ENCODE results near the gene TM4SF18.
"Not testable (repeated sequence)": the region's sequence is repeated elsewhere in the genome, so short reads cannot be mapped to it uniquely, and the experiment has no call there.

The TM4SF18 gene

DNA sequence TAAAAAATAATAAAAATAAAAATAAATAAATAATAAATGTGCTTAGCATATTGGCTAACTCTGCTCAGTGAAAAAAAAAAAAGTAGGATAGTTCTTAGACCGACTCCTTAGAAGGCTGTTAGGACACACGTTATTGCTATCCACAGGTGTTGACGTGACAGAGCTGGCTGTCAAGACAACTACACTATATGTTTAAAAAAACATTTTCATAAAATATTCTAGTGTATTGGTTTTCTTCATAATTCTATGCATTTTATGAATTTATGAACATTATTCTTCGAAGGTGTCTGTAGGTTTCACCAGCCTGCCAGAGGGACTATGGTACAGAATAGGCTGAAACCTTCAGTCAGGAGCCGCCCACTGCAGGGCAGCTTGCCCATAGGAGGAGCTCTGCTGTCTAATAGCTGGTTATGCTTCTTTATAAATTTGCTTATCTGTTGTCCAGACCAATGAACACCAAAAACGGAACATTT, 34.8 kb upstream of the TM4SF18 start:
- no peak for DNase-seq

- DNase-seq, result no peak
These were observed 33.8 kb upstream of the TM4SF18 start for GRCh38 chr3:149366941-149367840.

GRCh38 chr3:149366031-149366430, 32.6 kb upstream of the TM4SF18 start:
- no peak for DNase-seq

DNA sequence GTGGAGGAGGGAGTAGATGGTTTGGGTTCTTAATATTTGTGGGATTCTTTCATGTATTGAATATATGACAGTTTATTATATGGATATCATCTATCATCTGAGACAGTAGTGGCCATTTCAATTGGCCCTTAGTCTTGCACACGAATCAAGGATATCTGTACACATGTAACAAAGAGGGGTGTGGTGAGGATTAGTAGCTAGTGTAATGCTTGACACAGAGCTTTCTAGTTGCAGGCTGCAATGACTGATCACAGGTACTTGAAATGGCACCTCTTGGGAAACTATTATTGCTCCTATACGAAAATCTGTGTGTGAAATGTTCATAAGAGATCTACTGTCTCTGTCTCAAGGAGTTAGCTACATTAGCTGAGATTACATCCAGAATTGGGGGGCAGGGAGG, 31.2 kb upstream of the TM4SF18 start:
- no peak for DNase-seq

DNA sequence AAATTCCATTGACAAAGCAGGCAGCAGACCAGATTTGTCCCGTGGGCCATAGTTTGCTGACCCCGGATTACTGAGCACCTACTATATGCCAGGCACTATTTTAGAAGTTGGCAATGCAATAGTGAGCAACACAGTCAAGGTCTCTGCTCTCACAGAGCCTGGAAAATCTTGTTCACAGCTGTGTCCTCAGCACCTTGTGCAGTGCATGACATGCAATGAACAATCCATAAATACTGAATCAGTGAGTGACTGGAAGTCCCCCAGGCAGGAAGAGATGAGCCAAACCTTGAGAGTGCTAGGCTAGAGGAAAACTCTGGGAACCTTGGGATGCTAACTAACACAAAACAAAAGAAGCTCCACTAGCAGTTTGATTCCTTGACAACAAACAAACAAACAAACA, 29.6 kb upstream of the TM4SF18 start:
- no peak for DNase-seq

GRCh38 chr3:149362366-149362765, 28.9 kb upstream of the TM4SF18 start:
- no peak for DNase-seq

GRCh38 chr3:149356630-149357029, 23.2 kb upstream of the TM4SF18 start:
- DNase-seq, result no peak

- DNase-seq, result no peak
These were observed 22.7 kb upstream of the TM4SF18 start for GRCh38 chr3:149356044-149356592.

DNA sequence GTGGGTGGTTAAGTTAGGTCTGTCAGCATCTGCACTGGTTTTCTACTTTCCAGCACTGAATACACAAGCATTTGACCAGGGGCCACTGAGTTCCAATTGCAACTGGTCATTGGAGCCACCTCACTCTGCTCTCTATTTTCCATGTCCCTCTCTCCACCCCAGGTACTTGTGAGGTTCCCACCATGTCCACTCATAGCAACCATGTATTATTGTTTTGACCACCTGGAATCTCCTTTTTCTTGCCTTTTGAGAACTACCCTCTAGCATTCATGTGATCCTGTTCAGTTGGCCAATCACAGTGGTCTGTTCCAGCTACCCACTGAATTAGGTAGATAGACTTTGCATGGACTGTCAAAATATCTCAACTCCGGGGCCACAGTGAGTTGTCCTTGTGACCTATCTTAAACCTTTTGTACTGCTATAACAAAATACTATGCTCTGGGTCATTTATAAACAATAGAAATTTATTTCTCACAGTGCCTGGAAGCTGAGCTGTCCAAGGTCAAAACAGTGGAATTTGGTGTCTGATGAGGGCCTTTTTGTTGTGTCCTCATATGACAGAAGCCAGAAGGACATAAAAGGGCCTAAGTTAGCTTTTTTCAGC, 20.2 kb upstream of the TM4SF18 start:
- DNase-seq, result no peak

GRCh38 chr3:149352556-149352955, 19.1 kb upstream of the TM4SF18 start:
- peak; percentile 54 for DNase-seq

DNA sequence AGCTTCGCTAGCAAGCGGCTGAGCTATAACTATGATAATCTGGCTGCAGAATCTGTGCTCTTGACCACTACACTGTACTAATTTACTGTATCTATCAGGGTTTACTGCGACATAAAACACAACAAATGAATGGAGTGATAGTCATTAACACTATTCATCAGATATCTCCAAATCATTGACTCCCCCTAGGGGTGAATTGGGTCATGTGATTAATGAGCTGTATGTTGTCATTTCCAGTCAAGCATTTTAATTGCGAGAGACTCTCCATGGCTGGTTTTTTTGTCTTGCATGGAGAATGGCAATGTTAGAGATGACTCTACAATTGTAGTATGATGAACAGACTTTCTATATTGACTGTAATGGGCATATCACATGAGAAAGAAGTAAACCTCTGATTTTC, 10.5 kb upstream of the TM4SF18 start:
- no peak for DNase-seq

DNA sequence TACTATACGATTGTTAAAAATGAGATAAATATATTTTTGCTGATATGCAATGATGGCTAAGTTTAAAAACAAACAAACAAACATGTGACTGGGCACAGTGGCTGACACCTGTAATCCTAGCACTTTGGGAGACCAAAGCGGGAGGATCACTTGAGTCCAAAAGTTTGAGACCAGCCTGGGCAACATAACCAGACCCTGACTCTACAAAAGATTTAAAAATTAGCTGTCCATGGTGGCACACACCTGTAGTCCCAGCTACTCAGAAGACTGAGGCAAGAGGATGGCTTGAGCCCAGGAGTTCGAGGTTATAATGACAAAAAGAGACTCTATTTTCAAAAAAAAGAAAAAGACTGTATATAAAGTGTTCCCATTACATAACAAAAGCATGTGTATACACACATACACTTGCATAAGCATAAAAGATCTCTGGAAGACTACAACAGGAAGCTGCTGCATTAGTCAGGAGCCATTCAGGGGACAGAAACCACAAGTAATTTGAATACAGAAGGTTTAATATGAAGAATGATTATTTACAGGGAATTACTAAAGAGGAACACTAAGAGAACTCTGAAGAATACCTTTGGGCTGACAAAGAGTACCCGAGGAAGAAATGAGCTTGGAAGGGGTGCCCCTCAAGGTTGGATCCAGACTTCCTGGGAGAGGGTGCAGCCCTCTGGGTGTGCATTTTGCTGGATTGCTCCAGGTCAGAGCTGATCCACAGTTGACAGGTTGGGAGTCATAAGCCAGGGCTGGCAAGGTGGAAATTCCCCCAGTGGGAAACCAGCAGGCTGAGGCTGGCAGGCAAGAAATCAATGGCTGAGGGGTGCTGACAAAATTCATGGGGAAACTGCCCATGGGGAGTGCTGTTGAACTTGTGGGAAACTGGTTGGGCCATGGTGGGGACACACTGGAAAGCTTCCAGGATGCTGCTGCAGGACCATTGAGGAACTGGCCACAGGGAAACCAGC, 9.3 kb upstream of the TM4SF18 start:
- no peak for DNase-seq

GRCh38 chr3:149340310-149340933, 7.0 kb upstream of the TM4SF18 start:
- no peak for DNase-seq

GRCh38 chr3:149339931-149340309, 6.5 kb upstream of the TM4SF18 start:
- DNase-seq, result no peak

DNA sequence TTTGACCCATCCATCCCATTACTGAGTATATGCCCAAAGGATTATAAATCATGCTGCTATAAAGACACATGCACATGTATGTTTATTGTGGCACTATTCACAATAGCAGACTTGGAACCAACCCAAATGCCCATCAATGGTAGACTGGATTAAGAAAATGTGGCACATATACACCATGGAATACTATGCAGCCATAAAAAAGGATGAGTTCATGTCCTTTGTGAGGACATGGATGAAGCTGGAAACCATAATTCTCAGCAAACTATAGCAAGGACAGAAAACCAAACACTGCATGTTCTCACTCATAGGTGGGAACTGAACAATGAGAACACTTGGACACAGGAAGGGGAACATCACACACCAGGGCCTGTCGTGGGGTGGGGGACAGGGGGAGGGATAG, 4.0 kb upstream of the TM4SF18 start:
- not testable (repeated sequence) for DNase-seq

DNA sequence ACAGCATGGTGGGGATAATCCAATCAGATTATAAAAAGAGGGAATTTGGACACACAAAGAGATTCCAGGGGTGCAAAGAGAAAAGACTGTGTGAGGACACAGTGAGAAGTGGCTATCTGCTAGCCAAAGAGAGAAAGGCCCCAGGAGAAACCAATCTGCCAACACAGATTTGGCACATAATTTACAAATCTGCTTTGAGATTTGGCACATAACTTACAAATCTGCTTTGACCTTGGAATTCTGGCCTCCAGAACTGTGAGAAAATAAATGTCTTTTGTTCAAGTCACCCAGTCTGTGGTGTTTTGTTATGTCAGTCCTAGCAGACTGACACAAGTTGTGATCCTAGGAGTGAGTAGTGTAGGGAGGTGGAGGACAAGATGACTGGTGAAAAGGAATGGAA, 3.5 kb upstream of the TM4SF18 start:
- DNase-seq, result no peak

DNA sequence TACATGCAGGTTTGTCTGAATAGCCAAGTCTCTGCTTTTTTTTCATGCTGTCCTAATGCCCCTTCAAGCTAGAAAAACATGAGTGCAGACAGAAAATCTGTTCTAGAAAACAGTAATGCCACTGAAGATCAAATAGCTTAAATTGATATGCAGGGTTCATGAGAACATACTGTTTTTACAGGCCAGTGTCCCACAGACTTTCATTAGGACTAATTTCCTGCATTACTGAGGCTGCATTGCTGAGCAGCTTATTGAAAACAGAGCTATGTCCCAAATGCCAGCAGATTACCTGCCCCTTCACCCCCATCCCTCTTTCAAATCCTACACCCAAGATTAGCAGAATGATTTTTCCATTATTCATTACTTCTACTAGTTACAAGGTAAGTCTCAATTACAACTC, 665 bp downstream of the TM4SF18 start:
- no peak for DNase-seq

DNA sequence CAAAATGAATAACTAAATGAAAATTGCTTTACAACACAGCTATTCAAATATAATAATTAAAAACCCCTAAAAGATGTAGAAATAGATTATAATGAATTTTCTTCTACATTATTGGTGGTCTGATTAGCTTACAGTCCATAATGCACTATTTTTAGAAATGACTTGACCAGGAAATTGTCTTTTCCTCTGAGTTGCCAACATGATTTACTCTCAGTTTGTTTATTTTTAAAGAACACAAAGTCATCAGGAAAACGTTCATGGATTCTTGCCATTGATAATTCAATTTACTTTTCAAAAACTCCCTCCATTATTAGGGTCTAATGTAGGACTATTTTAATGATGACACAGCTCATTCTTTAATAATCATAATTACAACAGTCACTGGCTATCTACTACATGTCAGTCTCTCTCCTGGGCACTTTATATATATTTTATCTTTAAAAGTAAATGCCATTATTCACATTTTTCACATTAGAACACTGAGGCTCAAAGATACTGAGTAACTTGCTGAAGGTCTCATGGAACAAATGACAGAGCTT, 1.1 kb downstream of the TM4SF18 start:
- no peak for DNase-seq

DNA sequence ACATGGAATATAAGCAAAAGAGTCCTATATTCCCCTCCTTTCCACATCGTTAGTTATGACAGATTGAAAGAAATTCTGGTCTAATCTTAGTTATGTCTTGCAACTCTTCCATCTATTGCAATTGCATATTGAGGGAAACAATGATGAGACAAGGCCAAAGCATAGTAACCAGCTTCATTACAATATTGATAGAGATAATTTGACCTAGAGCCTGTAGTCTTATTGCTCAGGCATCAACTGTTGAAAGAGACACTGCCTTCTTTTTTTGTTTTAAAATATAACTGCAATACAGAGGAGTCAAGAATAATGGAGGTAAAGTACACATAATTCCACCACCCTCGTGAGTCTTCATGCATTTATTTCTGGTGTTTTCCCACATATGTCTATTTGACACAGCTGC, 2.0 kb downstream of the TM4SF18 start:
- no peak for DNase-seq

DNA sequence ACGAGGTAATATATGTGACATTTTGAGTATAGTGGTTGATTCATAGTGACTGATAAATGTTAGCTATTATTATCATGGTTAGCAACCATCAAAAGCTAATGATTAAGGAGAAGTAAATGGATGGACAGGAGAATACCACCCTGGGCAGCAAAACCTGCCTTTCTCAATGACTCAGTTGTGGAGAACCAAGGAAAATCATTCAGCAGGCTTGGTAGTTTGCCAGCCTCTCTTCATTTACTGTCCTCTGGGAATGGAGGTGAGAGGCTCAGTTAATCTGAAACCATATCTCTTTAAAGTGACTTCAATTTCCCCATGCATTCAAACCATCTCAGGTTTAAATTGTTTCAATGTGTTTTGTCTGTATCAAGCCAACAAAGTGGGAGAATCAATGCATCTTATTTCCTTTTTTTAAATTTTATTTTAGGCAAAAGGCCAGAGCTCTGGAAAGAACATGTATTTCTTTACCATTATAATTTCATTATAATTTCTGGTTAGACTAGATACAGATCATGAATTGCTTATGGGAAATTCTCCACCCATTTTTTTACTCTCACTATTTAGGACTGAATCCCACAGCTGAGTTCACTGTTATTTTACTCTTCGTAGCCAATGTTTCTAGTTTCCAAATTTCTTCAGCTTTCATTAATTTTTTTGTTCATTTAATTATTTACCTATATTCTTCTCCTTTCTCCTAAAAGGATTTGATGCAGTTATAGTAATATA, 2.7 kb downstream of the TM4SF18 start:
- DNase-seq, result no peak

GRCh38 chr3:149327156-149327555, 6.3 kb downstream of the TM4SF18 start:
- peak; percentile 0 for DNase-seq
